PC-3 (cell line): ENCODE measurements around the gene DTNBP1. TPM values are rescaled to one million over a fixed set of nuclear protein-coding genes. Genes with fewer than 3 reads are reported as not detected.

Experiments
- ATAC-seq: fragments of 200-7000 bp; cut with Tn5 transposase; 2 replicates; pipeline ENCODE4 v1.9.1; 2020; ENCODE audit warnings: mild to moderate bottlenecking, moderate library complexity
- BruUV-seq: library from RNA; stranded (reverse); fragments of 400-500 nt; replicated peaks from 2 replicates; lab custom pipeline; 2021; lab: Mats Ljungman, UMichigan
- CTCF ChIA-PET: fragments of 300-600 bp; sonication (Branson Sonifier 250); formaldehyde crosslinking; loops from one replicate; lab custom pipeline; 2022; ENCODE audit warnings: antibody characterized with exemption; lab: Charles Lee
- POLR2A ChIA-PET: fragments of 300-600 bp; sonication (Branson Sonifier 250); formaldehyde crosslinking; loops from one replicate; lab custom pipeline; 2022; ENCODE audit warnings: antibody characterized with exemption; ENCODE audit not compliant: unreplicated experiment; lab: Charles Lee
- DNase-seq: peaks from one replicate; pipeline ENCODE4 v3.0.0-alpha.2; 2015
- H2AFZ ChIP-seq: fragments of 300-600 bp; sonication (generic); 2 replicates; pipeline ENCODE4 v1.6.0; 2016; ENCODE audit warnings: antibody characterized with exemption, low read length
- H3F3A ChIP-seq: fragments of 300-600 bp; sonication (generic); one replicate; pipeline ENCODE4 v1.6.0; 2017; ENCODE audit warnings: antibody characterized with exemption, low read length, control low read depth, mild to moderate bottlenecking; ENCODE audit not compliant: unreplicated experiment
- H3K27ac ChIP-seq: fragments of 300-600 bp; sonication (generic); 2 replicates; pipeline ENCODE4 v1.5.1; 2016; ENCODE audit warnings: mild to moderate bottlenecking, low read length
- H3K27me3 ChIP-seq: fragments of 300-600 bp; sonication (generic); 2 replicates; pipeline ENCODE4 v1.6.1; 2016; ENCODE audit warnings: low read length, mixed read lengths
- H3K36me3 ChIP-seq: fragments of 300-600 bp; sonication (generic); 2 replicates; pipeline ENCODE4 v1.6.1; 2016; ENCODE audit warnings: low read depth, mixed run types, low read length, mixed read lengths
- H3K4me1 ChIP-seq: fragments of 300-600 bp; sonication (generic); 2 replicates; pipeline ENCODE4 v1.5.1; 2016; ENCODE audit warnings: low read length; ENCODE audit not compliant: insufficient read depth
- H3K4me2 ChIP-seq: fragments of 300-600 bp; sonication (generic); 2 replicates; pipeline ENCODE4 v1.6.0; 2016; ENCODE audit warnings: low read length
- H3K4me3 ChIP-seq: fragments of 300-600 bp; sonication (generic); 2 replicates; pipeline ENCODE4 v1.5.1; 2016; ENCODE audit warnings: mild to moderate bottlenecking, low read length, mixed read lengths
- H3K79me2 ChIP-seq: fragments of 300-600 bp; sonication (generic); 2 replicates; pipeline ENCODE4 v1.6.1; 2017; ENCODE audit warnings: low read length, mixed read lengths
- H3K9ac ChIP-seq: fragments of 300-600 bp; sonication (generic); 2 replicates; pipeline ENCODE4 v1.6.0; 2016; ENCODE audit warnings: mild to moderate bottlenecking, low read length
- H3K9me2 ChIP-seq: fragments of 300-600 bp; sonication (generic); replicated peaks from 2 replicates; pipeline ENCODE4 v1.6.1; 2016; ENCODE audit warnings: mixed run types, low read length, mixed read lengths
- H3K9me3 ChIP-seq: fragments of 300-600 bp; sonication (generic); 2 replicates; pipeline ENCODE4 v1.6.1; 2016; ENCODE audit warnings: low read length, mixed read lengths
- H4K20me1 ChIP-seq: fragments of 300-600 bp; sonication (generic); 2 replicates; pipeline ENCODE4 v1.6.1; 2016; ENCODE audit warnings: low read length, mixed read lengths
- CTCF ChIP-seq: fragments of 300-600 bp; sonication (generic); conservative IDR thresholded peaks from 2 replicates; pipeline ENCODE4 v1.5.1; 2017; ENCODE audit warnings: antibody characterized with exemption, low read depth, mild to moderate bottlenecking, low read length
- EZH2 ChIP-seq: fragments of 300-600 bp; sonication (generic); IDR thresholded peaks from one replicate; pipeline ENCODE4 v1.6.1; 2017; ENCODE audit warnings: antibody characterized with exemption, mild to moderate bottlenecking, low read length; ENCODE audit not compliant: unreplicated experiment
- EZH2phosphoT487 ChIP-seq: fragments of 300-600 bp; sonication (generic); IDR thresholded peaks from 2 replicates; pipeline ENCODE4 v1.6.1; 2018; ENCODE audit warnings: mild to moderate bottlenecking, antibody characterized with exemption, low read length, borderline replicate concordance
- intact Hi-C: fragments of 100-400 bp; cut with micrococcal nuclease; formaldehyde crosslinking; loops from 2 replicates; pipeline ENCODE4 v1.9.0; 2023
- total RNA-seq: library from RNA; depleted of rRNA; stranded (reverse); fragments of >200 nt; gene quantifications from 2 replicates; pipeline ENCODE4 v1.2.3, GENCODE V29; 2014

DTNBP1 gene
- total RNA-seq, 1 experiment from 2014 or later = 7.9 TPM

GRCh38 chr6:15489261-15489962 is 173.4 kb downstream of the DTNBP1 start:
- Histone ChIP-seq H3K36me3 (0 out of 2 replicates have a peak, but pooled peaks cover 7% of the 10 kb centered on the region), H3K4me1 (no peaks in the 10 kb centered on the region), H3K4me2 (no peak overlapping the region), H3K9me3 (no peaks in the 10 kb centered on the region), H4K20me1 (no peaks in the 10 kb centered on the region), H3K27ac (no peak overlapping the region), H3K27me3 (no peaks in the 10 kb centered on the region), H3K9me2 (no peaks in the 10 kb centered on the region), H3K4me3 (no peak overlapping the region), H3K79me2 (no peaks in the 10 kb centered on the region), H3F3A (no peaks in the 10 kb centered on the region), H3K9ac (no peak overlapping the region), H2AFZ (no peak overlapping the region)
- no TSS peak for BruUV-seq
- ChIA-PET POLR2A (no interaction called here), CTCF (no interaction called here)
- TF ChIP-seq EZH2phosphoT487 = no peak
- no peak for TF ChIP-seq CTCF
- TF ChIP-seq EZH2 = no peak
- no peak for DNase-seq
- intact Hi-C loops = no loop called here
- ATAC-seq = no peak

DNA sequence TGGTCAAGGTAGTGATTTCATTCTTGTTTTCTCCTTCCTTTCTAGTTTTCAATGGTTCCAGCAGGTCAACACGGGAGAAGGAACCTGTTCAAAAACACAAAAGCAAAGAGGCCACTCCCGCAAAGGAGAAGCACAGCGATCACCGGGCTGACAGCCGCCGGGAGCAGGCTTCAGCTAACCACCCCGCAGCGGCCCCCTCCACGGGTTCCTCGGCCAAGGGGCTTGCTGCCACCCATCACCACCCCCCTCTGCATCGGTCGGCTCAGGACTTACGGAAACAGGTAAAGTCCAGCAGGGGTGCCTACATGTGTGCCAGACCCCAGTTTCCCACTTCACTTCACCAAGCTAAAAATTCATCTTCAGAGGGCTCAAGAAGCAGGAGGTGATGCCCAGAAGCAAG is 175.6 kb downstream of the DTNBP1 start:
- H3K9me3 ChIP-seq = no peaks in the 10 kb centered on the region
- no peaks in the 10 kb centered on the region for H3K27me3 ChIP-seq
- no peaks in the 10 kb centered on the region for H3K4me1 ChIP-seq
- ATAC-seq = no peak
- no peaks in the 10 kb centered on the region for H3F3A ChIP-seq
- no peak overlapping the region for H2AFZ ChIP-seq
- CTCF ChIA-PET = no interaction called here
- no peak for DNase-seq
- no TSS peak for BruUV-seq
- no peak overlapping the region for H3K4me3 ChIP-seq
- no peak for TF ChIP-seq CTCF
- TF ChIP-seq EZH2phosphoT487 = no peak
- no peak for TF ChIP-seq EZH2
- no peaks in the 10 kb centered on the region for H4K20me1 ChIP-seq
- H3K36me3 ChIP-seq = 0 out of 2 replicates have a peak, but pooled peaks cover 7% of the 10 kb centered on the region
- POLR2A ChIA-PET = no interaction called here
- no peak overlapping the region for H3K4me2 ChIP-seq
- intact Hi-C loops = no loop called here
- peaks cover 10% of the 10 kb centered on the region; the same call in 1 of the 2 replicates for H3K79me2 ChIP-seq
- H3K27ac ChIP-seq = no peak overlapping the region
- no peak overlapping the region for H3K9ac ChIP-seq
- no peaks in the 10 kb centered on the region for H3K9me2 ChIP-seq

- H3K27ac ChIP-seq = no peak overlapping the region
- no peaks in the 10 kb centered on the region for H3F3A ChIP-seq
- H3K4me3 ChIP-seq = no peak overlapping the region
- no peak for TF ChIP-seq EZH2phosphoT487
- no peak for TF ChIP-seq CTCF
- TF ChIP-seq EZH2 = no peak
- H3K4me2 ChIP-seq = no peak overlapping the region
- ChIA-PET POLR2A (no interaction called here), CTCF (no interaction called here)
- no peaks in the 10 kb centered on the region for H3K27me3 ChIP-seq
- H3K9me3 ChIP-seq = no peaks in the 10 kb centered on the region
- peaks cover 22% of the 10 kb centered on the region; the same call in 1 of the 2 replicates for H3K79me2 ChIP-seq
- no peak overlapping the region for H2AFZ ChIP-seq
- H3K9ac ChIP-seq = no peak overlapping the region
- ATAC-seq (peak; percentile 51), DNase-seq (peak; percentile 36)
- intact Hi-C loops = no loop called here
- no TSS peak for BruUV-seq
- no peaks in the 10 kb centered on the region for H4K20me1 ChIP-seq
- H3K36me3 ChIP-seq = 0 out of 2 replicates have a peak, but pooled peaks cover 7% of the 10 kb centered on the region
- H3K9me2 ChIP-seq = no peaks in the 10 kb centered on the region
- no peaks in the 10 kb centered on the region for H3K4me1 ChIP-seq
These were observed 176.9 kb downstream of the DTNBP1 start for GRCh38 chr6:15485936-15486335.
